OCI-LY7 (cell line): ENCODE measurements around the gene EFCAB11. TPM values are rescaled to one million over a fixed set of nuclear protein-coding genes. Genes with fewer than 3 reads are reported as not detected.

Experiments used
- BruUV-seq: library from RNA; stranded (reverse); fragments of 400-500 nt; replicated peaks from 2 replicates; lab custom pipeline; 2021; lab: Mats Ljungman, UMichigan
- CTCF ChIA-PET: fragments of 300-600 bp; sonication (Branson Sonifier 250); formaldehyde crosslinking; loops from one replicate; lab custom pipeline; 2022; ENCODE audit warnings: antibody characterized with exemption; ENCODE audit not compliant: unreplicated experiment; lab: Charles Lee
- POLR2A ChIA-PET: fragments of 300-600 bp; sonication (Branson Sonifier 250); formaldehyde crosslinking; loops from one replicate; lab custom pipeline; 2022; ENCODE audit warnings: antibody characterized with exemption; lab: Charles Lee
- DNase-seq: peaks from one replicate; pipeline ENCODE4 v3.0.0-alpha.2; 2015; ENCODE audit warnings: low spot score
- H2AFZ ChIP-seq: fragments of 200-600 bp; sonication (generic), shearing (Covaris generic); 2 replicates; pipeline ENCODE4 v1.6.1; 2014; ENCODE audit warnings: mild to moderate bottlenecking, antibody characterized with exemption, low read length, moderate library complexity
- H3K27ac ChIP-seq: fragments of 200-600 bp; sonication (generic); 2 replicates; pipeline ENCODE4 v1.5.1; 2014; ENCODE audit warnings: mixed run types, low read depth, mild to moderate bottlenecking, moderate library complexity, low read length, inconsistent platforms; ENCODE audit not compliant: poor library complexity, severe bottlenecking
- H3K36me3 ChIP-seq: fragments of 200-600 bp; sonication (generic); 2 replicates; pipeline ENCODE4 v1.6.1; 2014; ENCODE audit warnings: mild to moderate bottlenecking, antibody characterized with exemption, low read length, moderate library complexity, mixed read lengths; ENCODE audit not compliant: insufficient read depth
- H3K4me1 ChIP-seq: fragments of 200-600 bp; sonication (generic); 2 replicates; pipeline ENCODE4 v1.5.1; 2014; ENCODE audit warnings: mild to moderate bottlenecking, low read length; ENCODE audit not compliant: insufficient read depth, poor library complexity, severe bottlenecking
- H3K4me2 ChIP-seq: fragments of 200-600 bp; sonication (generic); 2 replicates; pipeline ENCODE4 v1.6.1; 2014; ENCODE audit warnings: mild to moderate bottlenecking, low read length
- H3K4me3 ChIP-seq: fragments of 200-600 bp; sonication (generic); 2 replicates; pipeline ENCODE4 v1.5.1; 2014; ENCODE audit warnings: mild to moderate bottlenecking, low read depth, low read length; ENCODE audit not compliant: poor library complexity, severe bottlenecking
- H3K79me2 ChIP-seq: fragments of 200-600 bp; sonication (generic); 2 replicates; pipeline ENCODE4 v1.6.1; 2016; ENCODE audit warnings: low read depth, mild to moderate bottlenecking, low read length, moderate library complexity, mixed read lengths; ENCODE audit not compliant: insufficient read depth
- H3K9me2 ChIP-seq: fragments of 200-600 bp; sonication (generic); 2 replicates; pipeline ENCODE4 v1.6.1; 2016; ENCODE audit warnings: mild to moderate bottlenecking, low read length, mixed read lengths; ENCODE audit not compliant: insufficient read depth
- H3K9me3 ChIP-seq: fragments of 200-600 bp; sonication (generic); 2 replicates; pipeline ENCODE4 v1.6.1; 2014; ENCODE audit warnings: mild to moderate bottlenecking, mixed run types, low read length, mixed read lengths
- H4K20me1 ChIP-seq: fragments of 200-600 bp; sonication (generic); 2 replicates; pipeline ENCODE4 v1.6.1; 2014; ENCODE audit warnings: mild to moderate bottlenecking, antibody characterized with exemption, low read length, moderate library complexity, mixed read lengths; ENCODE audit not compliant: insufficient read depth
- CTCF ChIP-seq: fragments of 200-600 bp; sonication (generic); conservative IDR thresholded peaks from 2 replicates; pipeline ENCODE4 v1.5.1; 2014; ENCODE audit warnings: mild to moderate bottlenecking, antibody characterized with exemption, low read length, moderate library complexity, mixed read lengths
- EZH2phosphoT487 ChIP-seq: fragments of 200-600 bp; sonication (generic); IDR thresholded peaks from 2 replicates; pipeline ENCODE4 v1.6.1; 2018; ENCODE audit warnings: low read depth, borderline replicate concordance, mild to moderate bottlenecking, mixed run types, antibody characterized with exemption, low read length, moderate library complexity, mixed read lengths
- intact Hi-C: fragments of 100-400 bp; cut with micrococcal nuclease; formaldehyde crosslinking; loops from one replicate; pipeline ENCODE4 v1.10.0; 2022; ENCODE audit not compliant: unreplicated experiment
- total RNA-seq, 2 experiments: library from RNA; depleted of rRNA in 1 of 2; stranded (reverse); fragments of >200 nt in 1 of 2; shearing (Covaris generic) in 1 of 2; gene quantifications; 2 replicates each; pipeline ENCODE4 v1.2.3, GENCODE V29; 2014 to 2022

The EFCAB11 gene
- total RNA-seq, 2 experiments from 2014 or later: 9.3 to 29.5 TPM

- no peaks in the 10 kb centered on the region for H3K4me1 ChIP-seq
- TF ChIP-seq CTCF (no peak), EZH2phosphoT487 (no peak)
- ChIA-PET CTCF (no interaction called here), POLR2A (no interaction called here)
- H3K27ac ChIP-seq: no peak overlapping the region
- intact Hi-C loops: no loop called here
- H2AFZ ChIP-seq: no peak overlapping the region
- no peaks in the 10 kb centered on the region for H3K36me3 ChIP-seq
- DNase-seq: no peak
- H3K9me3 ChIP-seq: no peaks in the 10 kb centered on the region
- BruUV-seq: no TSS peak
- H3K79me2 ChIP-seq: no peaks in the 10 kb centered on the region
- no peak overlapping the region for H3K4me2 ChIP-seq
- no peak overlapping the region for H3K4me3 ChIP-seq
- no peaks in the 10 kb centered on the region for H4K20me1 ChIP-seq
- H3K9me2 ChIP-seq: no peaks in the 10 kb centered on the region
Measured at GRCh38 chr14:89803542-89803941, 151.0 kb downstream of the EFCAB11 start.

- H4K20me1 ChIP-seq: no peaks in the 10 kb centered on the region
- TF ChIP-seq CTCF: no peak
- no peak for TF ChIP-seq EZH2phosphoT487
- POLR2A ChIA-PET: no interaction called here
- CTCF ChIA-PET: interaction anchor here (1.0 kb wide), 1 partner anchor 9 kb away, joined by 3 read pairs; no protein-coding TSS in a partner anchor
- no peaks in the 10 kb centered on the region for H3K4me1 ChIP-seq
- H2AFZ ChIP-seq: no peak overlapping the region
- no peak overlapping the region for H3K27ac ChIP-seq
- no peaks in the 10 kb centered on the region for H3K9me2 ChIP-seq
- no peak overlapping the region for H3K4me3 ChIP-seq
- no peaks in the 10 kb centered on the region for H3K36me3 ChIP-seq
- H3K4me2 ChIP-seq: no peak overlapping the region
- no peaks in the 10 kb centered on the region for H3K79me2 ChIP-seq
- no peak for DNase-seq
- intact Hi-C loops: no loop called here
- BruUV-seq: no TSS peak
- no peaks in the 10 kb centered on the region for H3K9me3 ChIP-seq
Measured at GRCh38 chr14:89801136-89801535, 153.4 kb downstream of the EFCAB11 start.

GRCh38 chr14:89798212-89798773 is 156.2 kb downstream of the EFCAB11 start:
- POLR2A ChIA-PET: interaction anchor here (0.7 kb wide), 1 partner anchor 136 kb away, joined by 3 read pairs; no protein-coding TSS in a partner anchor
- no peak overlapping the region for H3K27ac ChIP-seq
- H4K20me1 ChIP-seq: no peaks in the 10 kb centered on the region
- DNase-seq: no peak
- H3K4me1 ChIP-seq: no peaks in the 10 kb centered on the region
- H3K9me2 ChIP-seq: no peaks in the 10 kb centered on the region
- intact Hi-C loops: no loop called here
- CTCF ChIA-PET: no interaction called here
- no peak overlapping the region for H3K4me3 ChIP-seq
- no peaks in the 10 kb centered on the region for H3K79me2 ChIP-seq
- no peak overlapping the region for H3K4me2 ChIP-seq
- no peak for TF ChIP-seq CTCF
- no peak for TF ChIP-seq EZH2phosphoT487
- H3K36me3 ChIP-seq: no peaks in the 10 kb centered on the region
- H2AFZ ChIP-seq: no peak overlapping the region
- no TSS peak for BruUV-seq
- no peaks in the 10 kb centered on the region for H3K9me3 ChIP-seq
